Stimulated activated CD8-positive, alpha-beta memory T cell treated with anti-CD3 and anti-CD28 coated beads, Interleukin-4, amount 100 ng/mL, for 1 hour (primary cell): ENCODE results near the gene RABEP2.

Experiments
- DNase-seq, 2 donors: peaks; one replicate each; pipeline ENCODE4 v3.0.0-alpha.2; 2020; ENCODE audit warnings: low read depth in 2 of 2, low spot score in 1 of 2

RABEP2 gene

GRCh38 chr16:28859326-28859725, 65.7 kb downstream of the RABEP2 start:
- no peak for DNase-seq

DNA sequence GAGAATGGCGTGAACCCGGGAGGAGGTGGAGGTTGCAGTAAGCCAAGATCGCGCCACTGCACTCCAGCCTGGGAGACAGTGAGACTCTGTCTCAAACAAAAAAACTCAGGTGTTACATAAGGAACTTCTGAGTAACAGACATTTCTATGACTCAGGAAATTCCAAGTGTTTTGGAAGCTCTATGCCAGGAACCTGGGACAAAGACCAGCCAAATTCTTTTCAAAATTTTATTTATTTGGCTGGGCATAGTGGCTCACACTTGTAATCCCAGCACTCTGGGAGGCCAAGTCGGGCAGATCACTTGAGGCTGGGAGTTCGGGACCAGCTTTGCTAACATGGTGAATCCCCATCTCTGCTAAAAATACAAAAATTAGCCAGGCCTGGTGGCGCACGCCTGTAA, 66.6 kb downstream of the RABEP2 start:
- DNase-seq = no peak
